ENCODE measurements around the gene SLC17A2.
A peak's percentile ranks its signal among the peaks of the same experiment; 100 is the strongest.
"Not testable (repeated sequence)": the region's sequence is repeated elsewhere in the genome, so short reads cannot be mapped to it uniquely, and the experiment has no call there.

Gene SLC17A2

DNA sequence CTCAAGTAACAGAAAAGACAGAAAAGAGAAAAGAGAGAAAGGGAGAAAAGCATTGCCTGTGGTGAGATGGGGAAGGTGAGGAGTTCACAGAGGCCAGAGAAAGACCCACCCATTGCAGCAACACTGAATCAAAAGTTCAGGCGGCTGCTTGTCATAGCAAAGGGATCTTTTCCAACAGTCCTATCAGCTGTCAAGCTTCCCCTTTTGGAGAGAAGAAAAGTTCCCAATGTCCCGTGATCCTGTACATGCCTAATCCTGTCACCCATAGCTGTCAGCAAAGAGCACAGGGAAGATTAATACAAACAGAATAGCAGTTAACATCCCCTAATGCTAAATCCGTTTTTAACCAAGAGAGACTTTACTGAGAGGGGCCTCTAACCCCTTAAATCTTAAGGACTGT lies 23.2 kb upstream of the SLC17A2 start:
- DNase-seq (ENCODE audit: low read depth, low spot score), result no peak
- H3K4me3 ChIP-seq (ENCODE audit: low read length), result no peak overlapping the region

- no peak overlapping the region for H3K4me3 ChIP-seq (ENCODE audit: low read length)
- no peak for DNase-seq (ENCODE audit: low read depth, low spot score)
Measured at GRCh38 chr6:25952535-25952934, 22.0 kb upstream of the SLC17A2 start.

- no peak for DNase-seq (ENCODE audit: low read depth, low spot score)
- H3K4me3 ChIP-seq (ENCODE audit: low read length), result no peak overlapping the region
Measured at GRCh38 chr6:25951296-25952032, 21.0 kb upstream of the SLC17A2 start.

DNA sequence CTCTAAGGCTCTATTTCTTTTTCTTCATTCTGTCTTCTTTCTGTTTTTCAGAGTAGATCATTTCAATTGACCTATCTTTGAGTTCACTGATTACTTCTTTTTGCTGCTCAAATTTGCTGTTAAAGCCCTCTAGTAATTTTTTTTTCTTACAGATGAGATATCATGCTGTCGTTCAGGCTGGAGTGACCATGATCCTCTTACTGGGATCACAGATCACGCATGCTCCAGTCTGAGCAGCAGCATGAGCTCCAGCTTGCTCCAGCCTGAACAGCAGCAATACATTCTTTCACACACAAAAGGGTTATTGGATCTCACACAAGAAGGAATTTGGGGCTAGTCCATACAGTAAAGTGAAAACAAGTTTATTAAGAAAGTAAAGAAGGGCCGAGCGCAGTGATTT lies 19.8 kb upstream of the SLC17A2 start:
- no peak overlapping the region for H3K4me3 ChIP-seq (ENCODE audit: low read length)
- no peak for DNase-seq (ENCODE audit: low read depth, low spot score)

DNA sequence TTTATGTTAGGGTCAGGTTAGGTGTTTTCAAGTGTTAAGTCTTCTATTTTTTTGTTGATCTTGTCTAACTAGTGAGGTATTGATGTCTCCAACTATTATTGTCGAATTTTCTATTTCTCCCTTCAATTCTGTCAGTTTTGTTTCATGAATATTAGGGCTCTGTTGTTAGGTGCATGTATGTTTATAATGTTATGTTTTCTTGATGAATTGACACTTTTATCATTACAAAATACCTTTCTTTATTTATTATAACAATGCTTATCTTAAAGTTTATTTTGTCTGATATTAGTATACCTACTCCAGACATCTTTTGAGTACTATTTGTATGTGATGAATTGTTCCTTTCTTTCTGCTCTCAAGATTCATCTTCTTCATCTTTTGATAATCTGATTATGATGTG lies 19.2 kb upstream of the SLC17A2 start:
- no peak overlapping the region for H3K4me3 ChIP-seq (ENCODE audit: low read length)
- no peak for DNase-seq (ENCODE audit: low read depth, low spot score)

- DNase-seq (ENCODE audit: low read depth, low spot score); H3K4me3 ChIP-seq (ENCODE audit: low read length): not testable (repeated sequence)
Measured at GRCh38 chr6:25947492-25947891, 17.0 kb upstream of the SLC17A2 start.

DNA sequence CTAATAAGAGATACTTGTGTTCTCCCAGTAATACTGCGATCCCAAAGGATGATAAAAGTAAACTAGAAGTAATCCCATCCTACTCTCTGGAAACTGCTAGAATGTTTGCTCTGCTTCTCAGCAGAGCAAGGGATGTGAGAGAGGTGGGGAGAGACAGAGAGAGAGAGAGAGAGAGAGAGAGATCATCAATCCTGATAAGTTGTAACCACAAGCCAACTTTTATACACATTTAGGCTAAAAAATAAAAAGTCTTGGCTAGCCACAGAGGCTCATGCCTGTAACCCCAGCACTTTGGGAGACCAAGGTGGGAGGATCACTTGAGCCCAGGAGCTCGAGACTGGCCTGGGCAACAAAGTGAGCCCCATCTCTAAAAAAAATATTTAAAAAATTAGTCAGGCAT lies 16.1 kb upstream of the SLC17A2 start:
- H3K4me3 ChIP-seq (ENCODE audit: low read length), result no peak overlapping the region
- peak; percentile 24 for DNase-seq (ENCODE audit: low read depth, low spot score)

DNA sequence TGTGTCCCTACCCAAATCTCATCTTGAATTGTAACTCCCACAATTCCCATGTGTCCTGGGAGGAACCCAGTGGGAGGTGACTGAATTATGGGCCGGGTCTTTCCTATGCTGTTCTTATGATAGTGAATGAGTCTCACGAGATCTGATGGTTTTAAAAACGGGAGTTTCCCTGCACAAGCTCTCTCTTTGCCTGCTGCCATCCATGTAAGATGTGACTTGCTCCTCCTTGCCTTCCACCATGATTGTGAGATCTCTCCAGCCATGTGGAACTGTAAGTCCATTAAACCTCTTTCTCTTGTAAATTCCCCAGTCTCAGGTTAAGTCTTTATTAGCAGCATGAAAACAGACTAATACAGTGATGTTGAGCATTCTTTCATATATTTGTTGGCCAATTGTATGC lies 15.2 kb upstream of the SLC17A2 start:
- DNase-seq (ENCODE audit: low read depth, low spot score); H3K4me3 ChIP-seq (ENCODE audit: low read length): not testable (repeated sequence)

DNA sequence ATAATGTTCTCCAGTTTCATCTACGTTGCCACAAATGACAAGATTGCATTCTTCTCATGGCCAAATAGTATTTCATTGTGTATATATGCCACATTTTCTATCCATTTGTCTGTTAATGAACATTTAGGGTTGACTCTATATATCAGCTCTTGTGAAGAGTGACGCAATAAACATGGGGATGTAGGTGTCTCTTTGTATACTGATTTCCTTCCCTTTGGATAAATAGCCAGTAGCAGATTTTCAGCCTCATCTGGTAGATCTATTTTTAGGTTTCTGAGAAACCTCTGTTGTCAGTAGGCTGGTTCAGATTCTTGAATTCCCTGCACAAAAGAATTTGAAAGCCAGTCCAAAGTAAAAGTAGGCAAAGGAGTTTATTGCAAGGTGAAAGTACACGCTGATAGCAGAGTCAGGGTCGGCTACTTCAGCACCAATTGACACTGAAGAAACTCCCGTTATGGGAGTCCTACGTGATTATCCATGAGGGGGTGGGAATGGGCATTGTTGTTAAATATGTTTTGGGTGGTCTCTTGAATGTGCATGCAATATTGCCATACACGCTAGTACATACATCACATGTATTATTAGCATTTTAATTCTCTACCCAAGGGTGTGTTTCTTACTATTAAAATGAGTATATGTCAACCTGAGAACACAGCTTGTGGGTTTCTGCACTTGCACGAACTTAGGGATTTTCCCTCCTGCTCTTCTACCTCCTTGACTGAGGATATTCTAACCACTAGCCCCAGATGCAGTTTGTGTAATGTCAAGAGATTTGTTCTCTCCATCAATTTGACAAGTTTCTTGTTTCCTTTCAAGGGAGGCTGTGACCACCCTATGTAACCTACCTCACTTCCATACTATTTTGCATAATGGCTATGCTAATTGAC lies 14.4 kb upstream of the SLC17A2 start:
- no peak for DNase-seq (ENCODE audit: low read depth, low spot score)
- H3K4me3 ChIP-seq (ENCODE audit: low read length), result no peak overlapping the region

GRCh38 chr6:25943887-25944286 lies 13.4 kb upstream of the SLC17A2 start:
- DNase-seq (ENCODE audit: low read depth, low spot score), result no peak
- no peak overlapping the region for H3K4me3 ChIP-seq (ENCODE audit: low read length)

DNA sequence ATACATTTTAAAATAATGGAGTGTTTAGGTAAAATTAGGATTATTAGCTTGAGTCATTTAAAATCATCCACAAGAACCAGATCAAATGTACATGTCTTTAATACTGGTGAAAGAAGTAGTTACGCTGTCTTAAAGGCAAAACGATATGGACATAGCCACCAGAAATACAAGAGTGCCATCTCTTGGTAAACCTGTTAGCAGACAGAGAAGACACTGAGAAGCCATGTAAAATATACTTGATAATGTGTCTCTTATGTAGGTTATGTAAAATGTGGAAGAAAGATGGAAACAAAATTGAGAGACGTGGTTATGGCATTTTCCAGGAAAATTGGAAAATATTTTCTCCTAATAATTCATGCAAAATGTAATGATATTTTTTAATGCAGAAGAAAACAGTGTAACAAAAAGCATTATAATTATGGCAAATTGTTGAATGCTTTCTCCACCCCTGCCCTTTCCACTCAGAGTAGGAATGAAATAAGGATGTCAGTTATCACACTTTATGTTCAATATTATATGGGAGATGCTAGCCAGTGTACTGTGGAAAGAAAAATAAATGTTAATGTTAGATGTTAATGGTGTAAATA lies 12.2 kb upstream of the SLC17A2 start:
- peak; percentile 49 for DNase-seq (ENCODE audit: low read depth, low spot score)
- no peak overlapping the region for H3K4me3 ChIP-seq (ENCODE audit: low read length)

GRCh38 chr6:25939593-25939992 lies 9.1 kb upstream of the SLC17A2 start:
- H3K4me3 ChIP-seq (ENCODE audit: low read length), result no peak overlapping the region
- DNase-seq (ENCODE audit: low read depth, low spot score), result no peak

DNA sequence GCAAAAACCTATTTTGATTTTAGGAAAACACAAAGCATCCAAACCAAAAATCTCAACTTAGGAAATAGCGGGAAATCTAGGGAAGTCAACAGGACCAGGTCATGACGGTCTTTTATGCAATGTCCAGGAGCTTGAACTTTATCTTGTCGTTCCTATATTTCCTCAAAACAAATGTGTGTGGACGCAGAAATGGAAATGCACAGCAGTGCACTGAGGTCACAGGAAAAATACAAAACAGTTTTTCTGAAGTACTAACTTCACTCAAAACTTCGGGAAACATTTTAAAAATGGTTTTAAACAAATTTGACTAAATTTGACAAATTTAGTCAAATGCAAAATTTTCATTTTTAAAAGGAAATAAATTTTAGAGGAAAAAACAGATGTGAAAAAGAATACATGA lies 5.5 kb upstream of the SLC17A2 start:
- DNase-seq (ENCODE audit: low read depth, low spot score), result no peak
- no peak overlapping the region for H3K4me3 ChIP-seq (ENCODE audit: low read length)

DNA sequence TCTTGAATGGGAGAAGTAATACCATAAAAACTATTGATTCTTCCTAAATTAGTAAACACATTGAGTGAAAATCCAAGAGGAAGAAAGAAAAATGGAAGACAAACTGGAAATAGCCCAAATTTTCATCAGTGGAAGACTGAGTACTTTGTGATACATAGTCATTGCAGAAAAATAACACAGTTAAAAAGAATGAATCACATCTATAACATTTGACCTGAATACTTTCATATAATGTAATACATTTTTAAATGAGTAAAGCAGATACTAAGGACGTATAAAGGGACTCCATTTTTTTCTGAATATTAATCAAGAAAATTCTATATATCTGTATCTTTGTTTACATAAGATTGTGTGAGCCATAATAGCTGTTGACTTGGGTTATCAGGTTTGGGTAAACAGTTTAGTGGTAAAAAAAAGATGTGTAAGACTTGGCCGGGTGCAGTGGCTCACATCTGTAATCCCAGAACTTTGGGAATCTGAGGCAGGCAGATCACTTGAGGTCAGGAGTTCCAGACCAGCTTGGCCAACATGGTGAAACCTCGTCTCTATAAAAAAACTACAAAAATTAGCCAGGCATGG lies 4.3 kb upstream of the SLC17A2 start:
- H3K4me3 ChIP-seq (ENCODE audit: low read length), result no peak overlapping the region
- no peak for DNase-seq (ENCODE audit: low read depth, low spot score)

DNA sequence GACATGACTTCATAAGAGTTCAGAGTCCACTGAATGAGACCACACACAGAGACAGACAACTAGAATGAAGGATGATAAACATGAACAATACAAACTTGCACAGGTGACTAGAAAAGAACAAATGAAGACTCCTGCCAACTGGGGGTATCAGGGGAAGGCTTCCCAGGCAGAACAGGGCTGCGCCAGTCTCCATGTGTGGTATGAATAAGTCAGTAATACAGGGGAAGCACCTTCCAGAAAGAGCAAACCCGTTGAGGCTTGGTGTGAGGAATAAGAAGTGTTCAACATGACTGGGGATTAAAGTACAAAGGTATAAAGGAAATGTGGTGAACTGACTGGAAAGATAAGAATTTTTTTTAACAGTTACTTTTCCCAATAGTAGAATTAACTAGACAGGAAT lies 3.7 kb upstream of the SLC17A2 start:
- H3K4me3 ChIP-seq (ENCODE audit: low read length), result no peak overlapping the region
- no peak for DNase-seq (ENCODE audit: low read depth, low spot score)

DNA sequence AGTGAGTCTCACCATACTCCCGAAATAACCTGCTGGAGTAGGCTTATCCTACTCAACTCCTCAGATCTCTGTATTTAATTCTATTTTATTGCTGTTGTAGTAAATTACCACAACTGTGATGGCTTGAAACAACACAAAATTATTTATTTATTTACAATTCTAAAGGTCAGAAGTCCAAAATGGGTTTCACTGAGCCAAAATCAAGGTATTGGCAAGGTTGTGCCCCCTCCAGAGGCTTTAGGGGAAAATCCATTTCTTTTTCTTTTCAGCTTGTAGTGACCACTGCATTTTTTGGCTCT lies 869 bp upstream of the SLC17A2 start:
- no peak overlapping the region for H3K4me3 ChIP-seq (ENCODE audit: low read length)
- no peak for DNase-seq (ENCODE audit: low read depth, low spot score)

GRCh38 chr6:25929785-25930184 lies 706 bp downstream of the SLC17A2 start:
- H3K4me3 ChIP-seq (ENCODE audit: low read length); DNase-seq (ENCODE audit: low read depth, low spot score): not testable (repeated sequence)

DNA sequence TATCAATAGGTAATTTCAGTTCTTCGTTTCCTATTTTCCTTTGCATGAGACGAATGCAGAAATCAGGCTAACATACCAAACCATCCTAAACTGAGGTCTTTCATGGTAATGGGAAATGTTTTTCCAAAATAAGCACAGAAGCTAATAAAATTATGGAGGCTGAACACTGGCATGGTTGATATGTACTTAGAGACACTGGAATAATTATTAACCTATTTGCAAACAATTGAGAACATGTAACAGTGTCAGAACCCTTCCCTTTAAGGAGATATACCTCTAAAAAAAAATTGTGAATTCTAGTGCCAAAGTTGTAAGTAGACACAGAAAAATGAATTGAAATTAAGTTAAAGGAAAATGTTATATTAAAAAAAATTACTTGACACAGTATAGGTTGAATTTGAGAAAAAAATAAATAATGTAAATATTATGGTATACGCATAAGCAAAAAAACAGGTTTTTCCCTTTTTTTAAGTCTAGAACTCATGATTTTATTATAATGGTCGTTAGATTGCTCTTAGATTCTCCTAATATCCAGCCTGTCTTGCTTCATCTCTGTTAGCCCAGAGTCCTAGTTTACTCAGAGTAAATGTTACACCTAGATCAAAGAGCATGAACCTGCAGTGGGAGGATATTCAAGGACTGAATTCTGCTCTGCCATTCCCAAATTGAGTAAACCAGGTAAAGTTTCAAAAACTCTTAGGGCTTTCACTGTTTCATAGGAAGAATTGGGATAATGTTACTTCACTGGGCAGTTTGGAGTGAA lies 1.7 kb downstream of the SLC17A2 start:
- no peak overlapping the region for H3K4me3 ChIP-seq (ENCODE audit: low read length)
- DNase-seq (ENCODE audit: low read depth, low spot score), result no peak

DNA sequence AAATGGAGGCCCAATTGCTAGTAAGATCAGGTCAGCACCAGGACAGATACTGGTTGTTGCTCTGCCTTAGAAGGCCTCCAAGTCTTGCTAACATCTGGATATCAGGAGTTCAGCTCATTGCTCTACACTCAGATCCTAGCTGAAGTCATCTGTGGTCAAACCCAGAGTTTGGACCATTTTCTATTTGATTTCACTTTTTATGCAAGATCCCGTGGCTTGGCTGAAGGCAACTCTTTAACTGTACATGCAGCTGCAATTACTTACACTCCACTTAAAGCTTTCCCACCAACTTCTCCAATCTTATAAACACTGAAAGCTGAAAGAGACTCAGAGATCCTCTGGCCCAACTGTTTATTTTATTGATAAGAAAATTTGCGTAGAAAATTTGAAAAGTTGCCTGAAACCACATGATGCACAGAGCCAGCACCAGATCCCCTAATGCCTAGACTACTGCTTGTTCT lies 2.7 kb downstream of the SLC17A2 start:
- no peak overlapping the region for H3K4me3 ChIP-seq (ENCODE audit: low read length)
- no peak for DNase-seq (ENCODE audit: low read depth, low spot score)
